Epithelial cell of proximal tubule (primary cell): ENCODE data around the gene R3HDM4. TPM values are rescaled to one million over a fixed set of nuclear protein-coding genes. Genes with fewer than 3 reads are reported as not detected.
A peak's percentile ranks its signal among the peaks of the same experiment; 100 is the strongest.

Source experiments
- DNase-seq: peaks from one replicate; pipeline ENCODE4 v3.0.0-alpha.2; 2011; ENCODE audit warnings: low read depth
- H3K4me3 ChIP-seq: 2 replicates; pipeline ENCODE4 v1.5.1; 2011; ENCODE audit warnings: low read depth, mild to moderate bottlenecking, low read length
- total RNA-seq: library from RNA; depleted of rRNA; stranded (reverse); fragments of >200 nt; gene quantifications from 2 replicates; pipeline ENCODE4 v1.2.3, GENCODE V29; 2015
- TF ChIP-seq, protein P1 (sequence below): conservative IDR thresholded peaks from 2 replicates; pipeline ENCODE4 v1.5.1; 2012; ENCODE audit warnings: low read depth, mild to moderate bottlenecking, low read length

The R3HDM4 gene
- total RNA-seq, 1 donor from 2014 or later = 49.8 TPM

DNA sequence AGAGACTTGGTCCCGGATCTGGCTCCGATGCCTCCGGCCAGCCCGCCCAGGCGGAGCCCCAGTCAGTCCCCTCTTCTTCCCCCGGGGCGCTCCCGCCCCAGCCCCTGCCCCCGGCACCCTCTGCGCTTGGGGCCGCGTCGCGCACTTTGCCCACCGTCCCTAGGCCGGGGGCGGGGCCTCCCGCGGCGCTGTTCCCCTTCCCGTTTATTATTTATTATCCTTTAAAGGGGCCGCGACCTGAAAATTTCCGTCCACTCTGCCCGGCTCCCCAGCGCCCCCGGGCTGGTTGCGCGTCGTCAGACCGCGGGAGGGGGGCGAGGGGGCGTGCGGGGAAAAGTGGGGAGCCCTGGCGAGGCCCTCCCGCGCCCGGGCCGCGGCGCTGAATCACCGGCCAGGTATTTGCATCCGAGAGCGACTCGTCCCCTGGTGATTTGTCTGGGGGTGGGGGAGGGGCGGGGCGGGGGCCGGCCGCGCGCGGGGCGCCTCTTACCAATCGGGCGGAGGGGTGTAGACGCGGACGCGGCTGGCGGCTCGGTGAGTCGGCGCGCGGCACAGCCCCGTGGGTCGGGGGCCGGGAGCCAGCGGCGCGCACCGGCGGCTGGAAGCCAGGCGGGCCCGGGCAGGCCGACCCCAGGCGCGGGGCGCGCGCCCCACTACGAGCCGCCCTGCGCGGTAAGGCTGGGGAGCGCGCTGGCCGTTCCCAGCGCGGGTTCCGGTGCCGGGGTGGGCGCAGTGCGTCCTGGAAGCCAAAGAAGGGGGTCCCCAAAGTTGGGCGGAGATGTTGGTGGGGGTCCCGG lies 12.7 kb upstream of the R3HDM4 start, which contains the start of gene ARID3A:
Gene ARID3A (plus strand): TSS at position 510 of the 797 bp plus-strand sequence. CDS start 3,494 bp downstream, outside the sequence.
- H3K4me3 ChIP-seq = peak within 1 kb of the TSS; percentile 87
- DNase-seq = no peak
- TF ChIP-seq, protein P1, sequence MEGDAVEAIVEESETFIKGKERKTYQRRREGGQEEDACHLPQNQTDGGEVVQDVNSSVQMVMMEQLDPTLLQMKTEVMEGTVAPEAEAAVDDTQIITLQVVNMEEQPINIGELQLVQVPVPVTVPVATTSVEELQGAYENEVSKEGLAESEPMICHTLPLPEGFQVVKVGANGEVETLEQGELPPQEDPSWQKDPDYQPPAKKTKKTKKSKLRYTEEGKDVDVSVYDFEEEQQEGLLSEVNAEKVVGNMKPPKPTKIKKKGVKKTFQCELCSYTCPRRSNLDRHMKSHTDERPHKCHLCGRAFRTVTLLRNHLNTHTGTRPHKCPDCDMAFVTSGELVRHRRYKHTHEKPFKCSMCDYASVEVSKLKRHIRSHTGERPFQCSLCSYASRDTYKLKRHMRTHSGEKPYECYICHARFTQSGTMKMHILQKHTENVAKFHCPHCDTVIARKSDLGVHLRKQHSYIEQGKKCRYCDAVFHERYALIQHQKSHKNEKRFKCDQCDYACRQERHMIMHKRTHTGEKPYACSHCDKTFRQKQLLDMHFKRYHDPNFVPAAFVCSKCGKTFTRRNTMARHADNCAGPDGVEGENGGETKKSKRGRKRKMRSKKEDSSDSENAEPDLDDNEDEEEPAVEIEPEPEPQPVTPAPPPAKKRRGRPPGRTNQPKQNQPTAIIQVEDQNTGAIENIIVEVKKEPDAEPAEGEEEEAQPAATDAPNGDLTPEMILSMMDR = no peak

GRCh38 chr19:925087-925525 lies 12.1 kb upstream of the R3HDM4 start:
- peak overlapping the region; percentile 87 for H3K4me3 ChIP-seq
- DNase-seq = no peak
- TF ChIP-seq, protein P1 = no peak

GRCh38 chr19:924553-925086 lies 11.6 kb upstream of the R3HDM4 start:
- no peak for DNase-seq
- TF ChIP-seq, protein P1 = no peak
- peak overlapping the region; percentile 87 for H3K4me3 ChIP-seq

DNA sequence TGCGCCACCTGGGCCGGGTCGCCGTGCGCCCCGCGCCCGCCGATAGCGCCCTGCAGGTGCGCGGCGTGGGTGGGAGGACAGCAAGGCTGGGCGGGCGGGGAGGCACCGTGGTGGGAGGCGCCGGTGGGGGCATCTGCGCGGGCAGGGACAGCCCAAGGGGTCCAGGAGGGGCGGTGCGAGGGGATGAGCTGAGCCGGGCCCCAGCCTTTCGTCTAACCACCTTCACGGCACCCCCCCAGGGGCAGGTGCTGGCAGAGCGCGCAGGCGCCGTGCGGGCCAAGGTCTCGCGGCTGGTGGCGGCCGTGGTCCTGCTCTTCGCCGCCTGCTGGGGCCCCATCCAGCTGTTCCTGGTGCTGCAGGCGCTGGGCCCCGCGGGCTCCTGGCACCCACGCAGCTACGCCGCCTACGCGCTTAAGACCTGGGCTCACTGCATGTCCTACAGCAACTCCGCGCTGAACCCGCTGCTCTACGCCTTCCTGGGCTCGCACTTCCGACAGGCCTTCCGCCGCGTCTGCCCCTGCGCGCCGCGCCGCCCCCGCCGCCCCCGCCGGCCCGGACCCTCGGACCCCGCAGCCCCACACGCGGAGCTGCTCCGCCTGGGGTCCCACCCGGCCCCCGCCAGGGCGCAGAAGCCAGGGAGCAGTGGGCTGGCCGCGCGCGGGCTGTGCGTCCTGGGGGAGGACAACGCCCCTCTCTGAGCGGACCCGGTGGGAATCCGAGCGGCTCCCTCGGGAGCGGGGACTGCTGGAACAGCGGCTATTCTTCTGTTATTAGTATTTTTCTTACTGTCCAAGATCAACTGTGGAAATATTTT lies 7.2 kb upstream of the R3HDM4 start:
- H3K4me3 ChIP-seq = no peak overlapping the region
- DNase-seq = no peak

GRCh38 chr19:919199-920050 lies 6.4 kb upstream of the R3HDM4 start:
- DNase-seq = no peak
- H3K4me3 ChIP-seq = no peak overlapping the region
- TF ChIP-seq, protein P1 = no peak

More for the DNA sequence above, 7.2 kb upstream of the R3HDM4 start:
- TF ChIP-seq, protein P1 = no peak
